Lung (tissue), 12 donors: Measurements from ENCODE around the gene ZNF335. TPM values are rescaled to one million over a fixed set of nuclear protein-coding genes. Genes with fewer than 3 reads are reported as not detected.

ENCODE experiments used
- ATAC-seq: fragments of 200-7000 bp; cut with Tn5 transposase; one replicate; pipeline ENCODE4 v1.9.1; 2020; ENCODE audit warnings: moderate number of reproducible peaks; ENCODE audit not compliant: insufficient read depth, low FRiP score
- DNase-seq, 3 donors: peaks; one replicate each; pipeline ENCODE4 v3.0.0-alpha.2; 2013 to 2017
- H3K27ac ChIP-seq, 2 donors: one replicate each; pipeline ENCODE4 v1.5.1; 2013; ENCODE audit warnings: mild to moderate bottlenecking in 2 of 2, moderate library complexity in 2 of 2, control low read depth in 1 of 2, inconsistent platforms in 1 of 2, low read depth in 1 of 2, low read length in 1 of 2
- H3K27me3 ChIP-seq, 3 donors: one replicate each; pipeline ENCODE4 v1.5.1; 2013; ENCODE audit warnings: low read length in 2 of 3; ENCODE audit not compliant: control insufficient read depth in 3 of 3, insufficient read depth in 3 of 3
- H3K36me3 ChIP-seq, 4 donors: one replicate each; pipeline ENCODE4 v1.5.1; 2013; ENCODE audit warnings: low read length in 4 of 4, mild to moderate bottlenecking in 1 of 4, moderate library complexity in 1 of 4; ENCODE audit not compliant: control insufficient read depth in 4 of 4, insufficient read depth in 4 of 4
- H3K4me1 ChIP-seq, 5 donors: one replicate each; pipeline ENCODE4 v1.5.1; 2013; ENCODE audit warnings: low read length in 5 of 5, mild to moderate bottlenecking in 2 of 5, moderate library complexity in 1 of 5; ENCODE audit not compliant: control insufficient read depth in 5 of 5, insufficient read depth in 5 of 5
- H3K4me3 ChIP-seq: one replicate; pipeline ENCODE4 v1.5.1; 2013; ENCODE audit warnings: mild to moderate bottlenecking, control low read depth, moderate library complexity
- H3K9ac ChIP-seq, 2 donors: one replicate each; pipeline ENCODE4 v1.5.1; 2013; ENCODE audit warnings: low read length in 2 of 2, control low read depth in 1 of 2; ENCODE audit not compliant: insufficient read depth in 1 of 2
- H3K9me3 ChIP-seq, 4 donors: one replicate each; pipeline ENCODE4 v1.5.1; 2013; ENCODE audit warnings: low read length in 3 of 4, mild to moderate bottlenecking in 1 of 4, moderate library complexity in 1 of 4; ENCODE audit not compliant: control insufficient read depth in 4 of 4, insufficient read depth in 3 of 4
- WGBS, 2 donors: extraction: QIAGEN DNeasy Blood & Tissue Kit; methylation state at CpG; one replicate each; pipeline ENCODE4 v1.1.7; 2013; 5-methylcytosine and 5-hydroxymethylcytosine counted together
- polyA plus RNA-seq, 2 donors: library from polyadenylated mRNA; stranded (reverse); fragments of 200-250 nt; gene quantifications; one replicate each; pipeline ENCODE4 v1.2.1, GENCODE V29; 2013
- total RNA-seq, 2 donors: library from RNA; depleted of rRNA in 1 of 2; stranded (reverse); fragments of >200 nt in 1 of 2; gene quantifications; one replicate each; pipeline ENCODE4 v1.2.1, GENCODE V29; 2014 to 2021
- TF ChIP-seq, protein P1 (sequence below): IDR thresholded peaks from 2 replicates; pipeline ENCODE4 v1.5.1; 2012; ENCODE audit warnings: mild to moderate bottlenecking; ENCODE audit errors: control extremely low read depth, extremely low read depth
- donor health status: control.
- donor health status: control.
- donor health status: Bipolar disorder and iron deficiency.
- donor health status: healthy.
- donor health status: DM: yes; HTN: yes; CAD: no.

ZNF335 gene
- total and polyA plus RNA-seq, 4 donors = 12.8 to 23.6 (median 16.0) TPM

DNA sequence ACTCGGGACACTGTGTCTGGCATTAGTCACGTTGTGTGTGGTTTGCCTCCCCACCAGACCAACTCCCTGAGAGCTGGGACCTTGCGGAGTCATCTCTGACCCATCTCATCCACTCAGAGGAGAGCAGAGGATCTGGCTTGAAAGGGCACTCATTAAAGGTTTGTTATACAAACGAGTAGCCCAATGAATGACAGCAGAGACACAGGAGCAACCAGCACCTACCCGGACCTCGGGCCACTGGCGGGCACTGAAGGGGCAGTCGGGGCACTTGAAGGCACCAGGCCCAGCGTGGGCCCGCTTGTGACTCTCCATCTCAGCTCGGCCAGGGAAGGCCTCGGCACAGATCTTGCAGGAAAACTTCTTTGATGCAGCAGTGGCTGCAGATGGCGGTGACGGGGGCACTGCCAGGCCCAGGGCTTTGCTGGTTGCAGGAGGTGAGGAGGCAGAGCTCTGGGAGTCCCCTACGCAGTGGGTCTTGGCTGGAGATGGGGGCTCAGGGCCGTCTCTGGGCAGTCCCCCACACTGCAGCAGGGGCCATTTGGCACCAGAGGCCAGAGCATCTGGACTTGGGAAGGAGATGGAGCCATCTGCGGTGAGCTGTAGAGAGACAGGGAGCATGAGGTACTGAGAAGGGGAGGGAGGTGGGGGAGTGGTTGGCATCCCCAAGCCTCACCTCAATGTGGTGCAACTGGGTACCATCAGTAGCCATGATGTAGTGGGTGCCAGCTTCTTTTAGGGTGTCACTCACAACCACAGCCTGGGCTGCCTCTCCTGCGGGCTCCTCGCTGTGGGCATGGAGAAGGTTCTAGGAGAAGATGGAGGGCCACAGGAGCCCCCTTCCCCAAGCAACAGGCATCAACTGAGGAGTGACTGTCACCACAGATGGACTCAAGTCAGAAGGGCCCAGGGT lies 19.8 kb downstream of the ZNF335 start:
- peaks cover 10 to 64% (median 45%) of the 10 kb centered on the region in 4 donors for H3K36me3 ChIP-seq
- ATAC-seq (no peak), DNase-seq (no peak)
- no peaks in the 10 kb centered on the region for H3K4me1 ChIP-seq
- no peaks in the 10 kb centered on the region for H3K27me3 ChIP-seq
- TF ChIP-seq, protein P1, sequence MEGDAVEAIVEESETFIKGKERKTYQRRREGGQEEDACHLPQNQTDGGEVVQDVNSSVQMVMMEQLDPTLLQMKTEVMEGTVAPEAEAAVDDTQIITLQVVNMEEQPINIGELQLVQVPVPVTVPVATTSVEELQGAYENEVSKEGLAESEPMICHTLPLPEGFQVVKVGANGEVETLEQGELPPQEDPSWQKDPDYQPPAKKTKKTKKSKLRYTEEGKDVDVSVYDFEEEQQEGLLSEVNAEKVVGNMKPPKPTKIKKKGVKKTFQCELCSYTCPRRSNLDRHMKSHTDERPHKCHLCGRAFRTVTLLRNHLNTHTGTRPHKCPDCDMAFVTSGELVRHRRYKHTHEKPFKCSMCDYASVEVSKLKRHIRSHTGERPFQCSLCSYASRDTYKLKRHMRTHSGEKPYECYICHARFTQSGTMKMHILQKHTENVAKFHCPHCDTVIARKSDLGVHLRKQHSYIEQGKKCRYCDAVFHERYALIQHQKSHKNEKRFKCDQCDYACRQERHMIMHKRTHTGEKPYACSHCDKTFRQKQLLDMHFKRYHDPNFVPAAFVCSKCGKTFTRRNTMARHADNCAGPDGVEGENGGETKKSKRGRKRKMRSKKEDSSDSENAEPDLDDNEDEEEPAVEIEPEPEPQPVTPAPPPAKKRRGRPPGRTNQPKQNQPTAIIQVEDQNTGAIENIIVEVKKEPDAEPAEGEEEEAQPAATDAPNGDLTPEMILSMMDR = no peak
- no peak overlapping the region for H3K9ac ChIP-seq
- H3K9me3 ChIP-seq = no peaks in the 10 kb centered on the region
- 95 to 98% methylated on average over 19 of the region's 19 CpGs for WGBS, 2 donors
- no peak overlapping the region for H3K27ac ChIP-seq
- H3K4me3 ChIP-seq = no peak overlapping the region

DNA sequence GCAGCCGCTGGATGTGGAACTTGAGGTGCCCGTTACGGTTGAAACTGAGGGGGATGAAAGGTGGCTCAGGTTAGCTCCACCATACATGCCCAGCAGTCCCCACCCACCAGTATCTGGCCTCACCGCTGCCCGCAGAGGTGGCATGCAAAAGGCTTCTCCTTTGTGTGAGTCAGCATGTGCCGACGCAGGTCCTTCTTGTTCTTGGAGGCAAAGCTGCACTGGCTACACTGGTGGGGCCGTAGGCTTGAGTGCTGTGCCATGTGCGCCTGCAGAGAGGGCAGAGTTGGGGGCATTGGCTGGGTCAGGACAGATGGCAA lies 21.7 kb downstream of the ZNF335 start:
- Histone ChIP-seq H3K9me3 (no peaks in the 10 kb centered on the region), H3K27me3 (no peaks in the 10 kb centered on the region), H3K9ac (no peak overlapping the region), H3K4me3 (no peak overlapping the region), H3K27ac (no peak overlapping the region), H3K36me3 (peaks cover 10 to 79% (median 58%) of the 10 kb centered on the region in 4 donors), H3K4me1 (peaks cover 0 to 2% (median 0%) of the 10 kb centered on the region in 5 donors)
- ATAC-seq (no peak), DNase-seq (no peak)
- TF ChIP-seq, protein P1 = no peak
- 89 to 90% methylated on average over 9 of the region's 9 CpGs for WGBS, 2 donors

DNA sequence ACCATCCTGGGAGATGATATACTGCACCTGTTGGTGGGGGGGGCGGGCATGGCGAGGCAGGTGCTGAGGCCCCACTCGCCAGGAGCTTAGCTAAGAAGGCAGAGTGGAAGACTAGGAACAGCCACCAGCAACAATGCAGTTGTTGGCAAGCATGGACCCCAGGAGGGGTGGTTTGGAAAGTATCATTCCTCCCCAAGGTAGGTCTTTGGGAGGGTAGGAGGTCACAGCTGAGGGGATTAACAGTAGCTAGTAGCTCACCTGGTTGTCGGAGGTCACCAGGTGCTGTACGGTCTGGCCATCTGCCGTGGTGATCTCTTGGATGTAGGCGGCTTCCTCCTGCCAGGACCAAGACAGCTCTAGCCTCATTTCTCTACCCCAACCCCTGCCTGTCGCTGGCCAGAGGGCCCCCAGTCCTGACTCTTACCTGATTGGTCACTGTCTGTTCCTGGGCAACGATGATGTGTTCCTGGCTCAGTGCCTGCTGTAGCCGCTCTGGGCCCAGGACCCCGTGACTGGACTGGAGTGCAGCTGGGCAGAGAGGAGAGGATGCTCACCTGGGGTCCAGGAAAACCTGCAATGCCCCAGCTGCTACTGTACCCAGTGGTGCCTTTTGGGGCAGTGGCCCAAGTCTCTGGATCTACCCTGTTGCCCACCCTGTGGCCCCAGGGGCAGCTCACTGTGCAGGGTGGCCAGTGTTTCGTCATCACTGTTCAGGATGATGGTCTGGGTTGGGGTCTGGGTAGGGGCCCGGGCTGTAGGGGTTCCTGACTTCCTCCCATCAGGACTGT lies 22.3 kb downstream of the ZNF335 start:
- H3K27ac ChIP-seq = no peak overlapping the region
- peaks cover 10 to 84% (median 63%) of the 10 kb centered on the region in 4 donors for H3K36me3 ChIP-seq
- no peak overlapping the region for H3K9ac ChIP-seq
- H3K4me3 ChIP-seq = no peak overlapping the region
- H3K9me3 ChIP-seq = no peaks in the 10 kb centered on the region
- no peaks in the 10 kb centered on the region for H3K27me3 ChIP-seq
- ATAC-seq (no peak), DNase-seq (no peak)
- H3K4me1 ChIP-seq = peaks cover 0 to 2% (median 0%) of the 10 kb centered on the region in 5 donors
- TF ChIP-seq, protein P1 = no peak
- WGBS, 2 donors = 85 to 91% methylated on average over 13 of the region's 13 CpGs
